Neural cell (in vitro differentiated cells): ENCODE measurements around the gene GLI3.

Experiments
- EP300 ChIP-seq: fragments of 450-650 bp; conservative IDR thresholded peaks from 2 replicates; pipeline ENCODE4 v1.6.1; 2014; ENCODE audit warnings: antibody characterized with exemption, mild to moderate bottlenecking, moderate library complexity; ENCODE audit not compliant: poor library complexity, severe bottlenecking
- EZH2 ChIP-seq: fragments of 200-600, 300-800 bp; shearing (Covaris generic), sonication (generic); IDR thresholded peaks from 2 replicates; pipeline ENCODE4 v1.6.1; 2014; ENCODE audit warnings: antibody characterized with exemption, low read length, borderline replicate concordance, mild to moderate bottlenecking; ENCODE audit not compliant: insufficient read depth, poor library complexity, severe bottlenecking
- POLR2AphosphoS5 ChIP-seq: IDR thresholded peaks from 2 replicates; pipeline ENCODE4 v1.6.1; 2012
- RAD21 ChIP-seq: fragments of 450-650 bp; conservative IDR thresholded peaks from 2 replicates; pipeline ENCODE4 v1.6.1; 2014; ENCODE audit warnings: antibody characterized with exemption, mild to moderate bottlenecking, moderate library complexity
- TF ChIP-seq, protein P1 (sequence below): fragments of 450-650 bp; IDR thresholded peaks from 2 replicates; pipeline ENCODE4 v1.5.1; 2014; ENCODE audit warnings: antibody characterized with exemption, mild to moderate bottlenecking, moderate library complexity; ENCODE audit not compliant: poor library complexity, severe bottlenecking
- TF ChIP-seq, protein P2 (sequence below): IDR thresholded peaks from 2 replicates; pipeline ENCODE4 v1.6.1; 2012; ENCODE audit warnings: borderline replicate concordance

DNA sequence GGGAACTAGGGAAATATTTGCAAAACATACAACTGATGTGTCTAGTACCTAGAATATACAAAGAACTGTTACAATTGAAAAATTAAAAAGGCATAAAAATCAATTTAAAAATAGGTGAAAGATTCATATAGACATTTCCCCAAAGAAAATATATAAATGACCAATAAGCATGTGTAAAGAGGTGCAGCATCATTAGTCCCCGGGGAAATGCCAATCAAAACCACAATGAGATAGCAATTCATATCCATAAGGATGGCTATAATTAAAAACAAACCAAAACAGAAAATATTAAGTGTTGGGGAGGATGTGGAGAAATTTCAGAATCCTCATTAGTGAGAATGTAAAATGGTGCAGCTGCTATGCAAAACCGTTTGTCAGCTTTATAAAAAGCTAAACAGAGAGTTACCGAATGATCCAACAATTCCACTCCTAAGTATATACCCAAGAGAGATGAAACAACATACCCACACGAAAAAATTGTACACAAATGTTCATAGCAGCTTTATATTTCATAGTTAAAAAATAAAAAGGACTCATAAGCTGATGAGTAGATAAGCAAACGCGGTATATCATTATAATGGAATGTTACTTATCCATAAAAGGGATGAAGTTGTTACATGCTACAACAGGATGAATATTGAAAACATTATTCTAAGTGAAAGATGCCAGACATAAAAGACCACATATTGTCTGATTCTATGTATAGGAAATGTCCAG, 324.0 kb downstream of the GLI3 start:
- TF ChIP-seq POLR2AphosphoS5 = no peak
- TF ChIP-seq EZH2 = no peak
- TF ChIP-seq, protein P1, sequence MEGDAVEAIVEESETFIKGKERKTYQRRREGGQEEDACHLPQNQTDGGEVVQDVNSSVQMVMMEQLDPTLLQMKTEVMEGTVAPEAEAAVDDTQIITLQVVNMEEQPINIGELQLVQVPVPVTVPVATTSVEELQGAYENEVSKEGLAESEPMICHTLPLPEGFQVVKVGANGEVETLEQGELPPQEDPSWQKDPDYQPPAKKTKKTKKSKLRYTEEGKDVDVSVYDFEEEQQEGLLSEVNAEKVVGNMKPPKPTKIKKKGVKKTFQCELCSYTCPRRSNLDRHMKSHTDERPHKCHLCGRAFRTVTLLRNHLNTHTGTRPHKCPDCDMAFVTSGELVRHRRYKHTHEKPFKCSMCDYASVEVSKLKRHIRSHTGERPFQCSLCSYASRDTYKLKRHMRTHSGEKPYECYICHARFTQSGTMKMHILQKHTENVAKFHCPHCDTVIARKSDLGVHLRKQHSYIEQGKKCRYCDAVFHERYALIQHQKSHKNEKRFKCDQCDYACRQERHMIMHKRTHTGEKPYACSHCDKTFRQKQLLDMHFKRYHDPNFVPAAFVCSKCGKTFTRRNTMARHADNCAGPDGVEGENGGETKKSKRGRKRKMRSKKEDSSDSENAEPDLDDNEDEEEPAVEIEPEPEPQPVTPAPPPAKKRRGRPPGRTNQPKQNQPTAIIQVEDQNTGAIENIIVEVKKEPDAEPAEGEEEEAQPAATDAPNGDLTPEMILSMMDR = no peak
- TF ChIP-seq RAD21 = no peak
- no peak for TF ChIP-seq EP300
- TF ChIP-seq, protein P2, sequence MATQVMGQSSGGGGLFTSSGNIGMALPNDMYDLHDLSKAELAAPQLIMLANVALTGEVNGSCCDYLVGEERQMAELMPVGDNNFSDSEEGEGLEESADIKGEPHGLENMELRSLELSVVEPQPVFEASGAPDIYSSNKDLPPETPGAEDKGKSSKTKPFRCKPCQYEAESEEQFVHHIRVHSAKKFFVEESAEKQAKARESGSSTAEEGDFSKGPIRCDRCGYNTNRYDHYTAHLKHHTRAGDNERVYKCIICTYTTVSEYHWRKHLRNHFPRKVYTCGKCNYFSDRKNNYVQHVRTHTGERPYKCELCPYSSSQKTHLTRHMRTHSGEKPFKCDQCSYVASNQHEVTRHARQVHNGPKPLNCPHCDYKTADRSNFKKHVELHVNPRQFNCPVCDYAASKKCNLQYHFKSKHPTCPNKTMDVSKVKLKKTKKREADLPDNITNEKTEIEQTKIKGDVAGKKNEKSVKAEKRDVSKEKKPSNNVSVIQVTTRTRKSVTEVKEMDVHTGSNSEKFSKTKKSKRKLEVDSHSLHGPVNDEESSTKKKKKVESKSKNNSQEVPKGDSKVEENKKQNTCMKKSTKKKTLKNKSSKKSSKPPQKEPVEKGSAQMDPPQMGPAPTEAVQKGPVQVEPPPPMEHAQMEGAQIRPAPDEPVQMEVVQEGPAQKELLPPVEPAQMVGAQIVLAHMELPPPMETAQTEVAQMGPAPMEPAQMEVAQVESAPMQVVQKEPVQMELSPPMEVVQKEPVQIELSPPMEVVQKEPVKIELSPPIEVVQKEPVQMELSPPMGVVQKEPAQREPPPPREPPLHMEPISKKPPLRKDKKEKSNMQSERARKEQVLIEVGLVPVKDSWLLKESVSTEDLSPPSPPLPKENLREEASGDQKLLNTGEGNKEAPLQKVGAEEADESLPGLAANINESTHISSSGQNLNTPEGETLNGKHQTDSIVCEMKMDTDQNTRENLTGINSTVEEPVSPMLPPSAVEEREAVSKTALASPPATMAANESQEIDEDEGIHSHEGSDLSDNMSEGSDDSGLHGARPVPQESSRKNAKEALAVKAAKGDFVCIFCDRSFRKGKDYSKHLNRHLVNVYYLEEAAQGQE = no peak
